Heart right ventricle (tissue), 16 donors: Measurements from ENCODE around the gene PAN3. TPM values are rescaled to one million over a fixed set of nuclear protein-coding genes. Genes with fewer than 3 reads are reported as not detected.
A peak's percentile ranks its signal among the peaks of the same experiment; 100 is the strongest.

ENCODE experiments used
- ATAC-seq, 8 donors: fragments of 200-7000 bp; cut with Tn5 transposase; one replicate each; pipeline ENCODE4 v1.9.1; 2020; ENCODE audit warnings: mild to moderate bottlenecking in 8 of 8, moderate library complexity in 8 of 8, moderate number of reproducible peaks in 1 of 8
- DNase-seq, 2 donors: peaks; one replicate each; pipeline ENCODE4 v3.0.0-alpha.2; 2020
- H3K27ac ChIP-seq, 10 donors: fragments of 200-600 bp; sonication (generic) in 2 of 10; one replicate each; pipeline versions ENCODE4 v1.5.0 to v1.8.0; 2020 to 2022; ENCODE audit warnings: mild to moderate bottlenecking in 3 of 10
- H3K27me3 ChIP-seq, 7 donors: fragments of 200-600 bp; one replicate each; pipeline ENCODE4 v1.8.0; 2021 to 2022; ENCODE audit warnings: mild to moderate bottlenecking in 2 of 7
- H3K36me3 ChIP-seq, 9 donors: fragments of 200-600 bp; sonication (generic) in 1 of 9; one replicate each; pipeline versions ENCODE4 v1.5.0 to v1.8.0; 2020 to 2022; ENCODE audit warnings: mild to moderate bottlenecking in 2 of 9
- H3K4me1 ChIP-seq, 9 donors: fragments of 200-600 bp; sonication (generic) in 1 of 9; one replicate each; pipeline versions ENCODE4 v1.5.0 to v1.8.0; 2020 to 2022; ENCODE audit warnings: mild to moderate bottlenecking in 4 of 9
- H3K4me3 ChIP-seq, 10 donors: fragments of 200-600 bp; sonication (generic) in 2 of 10; one replicate each; pipeline versions ENCODE4 v1.5.0 to v1.8.0; 2020 to 2022; ENCODE audit warnings: mild to moderate bottlenecking in 7 of 10, moderate library complexity in 2 of 10
- H3K9me3 ChIP-seq, 11 donors: fragments of 200-600 bp in 10 of 11; sonication (generic) in 2 of 11; one replicate each; pipeline versions ENCODE4 v1.5.0 to v1.8.0; 2013 to 2022; ENCODE audit warnings: mild to moderate bottlenecking in 2 of 11, control low read depth in 1 of 11, moderate library complexity in 1 of 11
- CTCF ChIP-seq, 9 donors: fragments of 200-600 bp; sonication (generic) in 2 of 9; IDR thresholded peaks; one replicate each; pipeline versions ENCODE4 v1.5.0 to v1.8.0; 2021 to 2022; ENCODE audit warnings: antibody characterized with exemption in 9 of 9, mild to moderate bottlenecking in 5 of 9, moderate library complexity in 1 of 9
- WGBS, 2 donors: extraction: QIAGEN DNeasy Blood & Tissue Kit; methylation state at CpG; one replicate each; pipeline ENCODE4 v1.1.7; 2013; ENCODE audit warnings: inconsistent platforms in 1 of 2; 5-methylcytosine and 5-hydroxymethylcytosine counted together
- intact Hi-C, 10 donors: fragments of 100-400 bp; cut with DNase I; formaldehyde crosslinking; loops; one replicate each; pipeline versions ENCODE4 v1.11.1 to v1.14.2; 2022
- polyA plus RNA-seq, 2 donors: library from polyadenylated mRNA; stranded (reverse); fragments of 200-250 nt; gene quantifications; one replicate each; pipeline ENCODE4 v1.2.3, GENCODE V29; 2013
- total RNA-seq, 10 donors: library from RNA; stranded (reverse); fragmentation: NEBNext Ultra II Directional in 3 of 10; extraction: Animal tissue kit (Norgen Biotek cat#: 25700) in 3 of 10; gene quantifications; one replicate each; pipeline versions ENCODE4 v1.2.1 to v1.2.4, GENCODE V29; 2021 to 2023
- donor health status: Arrhythmogenic right ventricular cardiomyopathy.
- donor health status: ischemic (EF 13 %, LVEDD 7.1; RV severe dilation, severe dysfunction).
- donor health status: healthy with polysubstance abuse.
- donor health status: DM: no; HTN: yes; CAD: no.
- donor health status: DM: no; HTN: no; CAD: no.
- donor health status: ischemic (EF 25% LVEDD 6.9; RV normal size, moderate dysfunction).
- donor health status: ischemic (EF 25% LVEDD 5.7; RV mildly dilated, moderate dysfunction).
- donor health status: healthy.
- donor health status: DM: yes; HTN: yes; CAD: no.
- donor health status: Ischemic cardiomyopathy.
- donor health status: ischemic (EF 35%, LVEDD 5.7; RV mildly dilated, moderate dysfunction).
- donor health status: nonischemic (EF 11% LVEDD 7.7; RV severe dilation, severe dysfunction).
- donor health status: DM: yes; HTN: yes; CAD: no.
- donor health status: PGD.
- donor health status: ischemic (EF 29% LVEDD 5.4; RV normal size, mild dysfunction).
- donor health status: nonischemic (EF 23%, LVEDD 6.1; RV moderate dilation, normal function).

Gene PAN3
- total and polyA plus RNA-seq, 12 donors, result 2.8 to 16.2 (median 10.8) TPM

GRCh38 chr13:28316129-28316528 is 177.8 kb downstream of the PAN3 start:
- H3K36me3 ChIP-seq, result peaks cover 0 to 82% (median 0%) of the 10 kb centered on the region in 9 donors
- ATAC-seq, result peak in 4 of 8 donors; percentile 16 to 62 (median 39)
- intact Hi-C loops, result no loop called here

GRCh38 chr13:28316836-28317235 is 178.5 kb downstream of the PAN3 start:
- no peak for DNase-seq
- TF ChIP-seq CTCF (IDR thresholded peaks at IDR 0.05), result no peak
- H3K27me3 ChIP-seq, result no peaks in the 10 kb centered on the region
- H3K4me1 ChIP-seq, result peaks cover 0 to 34% (median 8%) of the 10 kb centered on the region in 9 donors
- no peak overlapping the region for H3K4me3 ChIP-seq
- intact Hi-C loops, result no loop called here
- ATAC-seq, result no peak
- H3K27ac ChIP-seq, result no peak overlapping the region
- 85 to 88% methylated on average over 7 of the region's 7 CpGs for WGBS, 2 donors
- no peaks in the 10 kb centered on the region for H3K9me3 ChIP-seq
- H3K36me3 ChIP-seq, result peaks cover 0 to 82% (median 0%) of the 10 kb centered on the region in 9 donors

More at GRCh38 chr13:28316129-28316528, 177.8 kb downstream of the PAN3 start:
- H3K4me3 ChIP-seq, result no peak overlapping the region
- H3K27ac ChIP-seq, result peak overlapping the region in 1 of 10 donors; percentile 8
- no peaks in the 10 kb centered on the region for H3K9me3 ChIP-seq
- no peak for DNase-seq
- TF ChIP-seq CTCF (IDR thresholded peaks at IDR 0.05), result no peak
- peaks cover 0 to 28% (median 7%) of the 10 kb centered on the region in 9 donors for H3K4me1 ChIP-seq
- H3K27me3 ChIP-seq, result no peaks in the 10 kb centered on the region
- WGBS, 2 donors, result 65 to 68% methylated on average over 5 of the region's 5 CpGs

GRCh38 chr13:28318496-28318895 is 180.2 kb downstream of the PAN3 start:
- H3K36me3 ChIP-seq, result peaks cover 0 to 71% (median 0%) of the 10 kb centered on the region in 9 donors
- H3K27ac ChIP-seq, result no peak overlapping the region
- WGBS, 2 donors, result 57 to 66% methylated on average over 7 of the region's 7 CpGs
- peaks cover 0 to 48% (median 8%) of the 10 kb centered on the region in 9 donors for H3K4me1 ChIP-seq
- DNase-seq (no peak), ATAC-seq (peak in 1 of 8 donors; percentile 19)
- intact Hi-C loops, result no loop called here
- H3K27me3 ChIP-seq, result no peaks in the 10 kb centered on the region
- H3K4me3 ChIP-seq, result no peak overlapping the region
- no peak for TF ChIP-seq CTCF (IDR thresholded peaks at IDR 0.05)
- H3K9me3 ChIP-seq, result no peaks in the 10 kb centered on the region

- ATAC-seq, result no peak
- Histone ChIP-seq H3K4me3 (no peak overlapping the region), H3K27ac (no peak overlapping the region), H3K4me1 (peaks cover 0 to 57% (median 14%) of the 10 kb centered on the region in 9 donors), H3K36me3 (peaks cover 0 to 61% (median 0%) of the 10 kb centered on the region in 9 donors), H3K9me3 (no peaks in the 10 kb centered on the region), H3K27me3 (no peaks in the 10 kb centered on the region)
- no peak for TF ChIP-seq CTCF (IDR thresholded peaks at IDR 0.05)
- intact Hi-C loops, result no loop called here
- no peak for DNase-seq
- WGBS, 2 donors, result 74 to 80% methylated on average over 5 of the region's 5 CpGs
Measured at GRCh38 chr13:28319528-28319927, 181.2 kb downstream of the PAN3 start.
